Osteocyte (in vitro differentiated cells): ENCODE results near the gene TULP1. TPM values are rescaled to one million over a fixed set of nuclear protein-coding genes. Genes with fewer than 3 reads are reported as not detected.
"Not testable (repeated sequence)": the region's sequence is repeated elsewhere in the genome, so short reads cannot be mapped to it uniquely, and the experiment has no call there.

Experiments used
- DNase-seq: peaks from one replicate; pipeline ENCODE4 v3.0.0; 2021; ENCODE audit warnings: mixed read lengths; ENCODE audit not compliant: unreplicated experiment; ENCODE audit errors: extremely low spot score
- H3K27ac Mint-ChIP-seq: one replicate; pipeline ENCODE4 v1.8.0; 2021; ENCODE audit warnings: mild to moderate bottlenecking, mixed read lengths; ENCODE audit not compliant: unreplicated experiment
- H3K27me3 Mint-ChIP-seq: one replicate; pipeline ENCODE4 v1.8.0; 2021; ENCODE audit warnings: mixed read lengths; ENCODE audit not compliant: unreplicated experiment
- H3K36me3 Mint-ChIP-seq: one replicate; pipeline ENCODE4 v1.8.0; 2021; ENCODE audit warnings: mixed read lengths; ENCODE audit not compliant: unreplicated experiment
- H3K4me1 Mint-ChIP-seq: one replicate; pipeline ENCODE4 v1.8.0; 2021; ENCODE audit warnings: mixed read lengths; ENCODE audit not compliant: unreplicated experiment
- H3K4me3 Mint-ChIP-seq: one replicate; pipeline ENCODE4 v1.8.0; 2021; ENCODE audit warnings: mild to moderate bottlenecking, moderate library complexity, mixed read lengths; ENCODE audit not compliant: unreplicated experiment
- H3K9me3 Mint-ChIP-seq: one replicate; pipeline ENCODE4 v1.8.0; 2021; ENCODE audit warnings: mixed read lengths; ENCODE audit not compliant: unreplicated experiment
- total RNA-seq: library from RNA; stranded (reverse); gene quantifications from 2 replicates; pipeline ENCODE4 v1.2.1, GENCODE V29; 2021
- TF ChIP-seq, protein P1 (sequence below): fragments of 200-600 bp; sonication (generic); IDR thresholded peaks from 2 replicates; pipeline ENCODE4 v1.5.0; 2021; ENCODE audit warnings: antibody characterized with exemption, mild to moderate bottlenecking, moderate library complexity

The TULP1 gene
- total RNA-seq, 1 donor from 2014 or later = not detected

GRCh38 chr6:35518566-35519312 is 6.0 kb upstream of the TULP1 start:
- H3K4me3 Mint-ChIP-seq = no peak overlapping the region
- no peak overlapping the region for H3K27ac Mint-ChIP-seq
- H3K27me3 Mint-ChIP-seq = no peaks in the 10 kb centered on the region
- no peak for DNase-seq
- no peaks in the 10 kb centered on the region for H3K36me3 Mint-ChIP-seq
- no peaks in the 10 kb centered on the region for H3K9me3 Mint-ChIP-seq
- TF ChIP-seq, protein P1, sequence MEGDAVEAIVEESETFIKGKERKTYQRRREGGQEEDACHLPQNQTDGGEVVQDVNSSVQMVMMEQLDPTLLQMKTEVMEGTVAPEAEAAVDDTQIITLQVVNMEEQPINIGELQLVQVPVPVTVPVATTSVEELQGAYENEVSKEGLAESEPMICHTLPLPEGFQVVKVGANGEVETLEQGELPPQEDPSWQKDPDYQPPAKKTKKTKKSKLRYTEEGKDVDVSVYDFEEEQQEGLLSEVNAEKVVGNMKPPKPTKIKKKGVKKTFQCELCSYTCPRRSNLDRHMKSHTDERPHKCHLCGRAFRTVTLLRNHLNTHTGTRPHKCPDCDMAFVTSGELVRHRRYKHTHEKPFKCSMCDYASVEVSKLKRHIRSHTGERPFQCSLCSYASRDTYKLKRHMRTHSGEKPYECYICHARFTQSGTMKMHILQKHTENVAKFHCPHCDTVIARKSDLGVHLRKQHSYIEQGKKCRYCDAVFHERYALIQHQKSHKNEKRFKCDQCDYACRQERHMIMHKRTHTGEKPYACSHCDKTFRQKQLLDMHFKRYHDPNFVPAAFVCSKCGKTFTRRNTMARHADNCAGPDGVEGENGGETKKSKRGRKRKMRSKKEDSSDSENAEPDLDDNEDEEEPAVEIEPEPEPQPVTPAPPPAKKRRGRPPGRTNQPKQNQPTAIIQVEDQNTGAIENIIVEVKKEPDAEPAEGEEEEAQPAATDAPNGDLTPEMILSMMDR = no peak
- peaks cover 3% of the 10 kb centered on the region for H3K4me1 Mint-ChIP-seq

GRCh38 chr6:35517978-35518377 is 5.3 kb upstream of the TULP1 start:
- not testable (repeated sequence) for H3K36me3 Mint-ChIP-seq, H3K9me3 Mint-ChIP-seq, DNase-seq, H3K4me3 Mint-ChIP-seq, H3K27ac Mint-ChIP-seq, H3K4me1 Mint-ChIP-seq, H3K27me3 Mint-ChIP-seq

GRCh38 chr6:35516712-35517111 is 4.0 kb upstream of the TULP1 start:
- H3K9me3 Mint-ChIP-seq = no peaks in the 10 kb centered on the region
- TF ChIP-seq, protein P1 = no peak
- H3K27ac Mint-ChIP-seq = no peak overlapping the region
- H3K4me3 Mint-ChIP-seq = no peak overlapping the region
- no peaks in the 10 kb centered on the region for H3K27me3 Mint-ChIP-seq
- H3K36me3 Mint-ChIP-seq = no peaks in the 10 kb centered on the region
- no peak for DNase-seq
- H3K4me1 Mint-ChIP-seq = no peaks in the 10 kb centered on the region

DNA sequence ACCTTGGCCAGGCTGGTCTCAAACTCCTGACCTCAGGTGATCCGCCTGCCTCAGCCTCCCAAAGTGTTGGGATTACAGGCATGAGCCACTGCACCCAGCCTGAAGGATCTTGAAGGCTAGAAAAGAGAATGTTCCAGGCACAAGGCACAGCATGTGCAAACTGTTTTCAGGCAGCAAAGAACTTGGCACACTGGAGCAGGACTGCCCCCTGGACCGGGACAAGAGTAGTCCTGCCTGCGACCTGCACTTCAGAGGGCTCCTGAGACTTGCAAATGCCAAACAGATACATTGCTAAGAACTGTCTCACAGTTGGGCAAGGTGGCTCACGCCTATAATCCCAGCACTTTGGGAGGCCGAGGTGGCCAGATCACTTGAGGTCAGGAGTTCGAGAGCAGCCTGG is 3.2 kb upstream of the TULP1 start:
- H3K27ac Mint-ChIP-seq, DNase-seq, H3K4me1 Mint-ChIP-seq, H3K4me3 Mint-ChIP-seq, H3K27me3 Mint-ChIP-seq, H3K36me3 Mint-ChIP-seq, H3K9me3 Mint-ChIP-seq: not testable (repeated sequence)

- no peaks in the 10 kb centered on the region for H3K36me3 Mint-ChIP-seq
- no peak overlapping the region for H3K27ac Mint-ChIP-seq
- no peaks in the 10 kb centered on the region for H3K4me1 Mint-ChIP-seq
Measured at GRCh38 chr6:35514587-35514986, 1.9 kb upstream of the TULP1 start.

DNA sequence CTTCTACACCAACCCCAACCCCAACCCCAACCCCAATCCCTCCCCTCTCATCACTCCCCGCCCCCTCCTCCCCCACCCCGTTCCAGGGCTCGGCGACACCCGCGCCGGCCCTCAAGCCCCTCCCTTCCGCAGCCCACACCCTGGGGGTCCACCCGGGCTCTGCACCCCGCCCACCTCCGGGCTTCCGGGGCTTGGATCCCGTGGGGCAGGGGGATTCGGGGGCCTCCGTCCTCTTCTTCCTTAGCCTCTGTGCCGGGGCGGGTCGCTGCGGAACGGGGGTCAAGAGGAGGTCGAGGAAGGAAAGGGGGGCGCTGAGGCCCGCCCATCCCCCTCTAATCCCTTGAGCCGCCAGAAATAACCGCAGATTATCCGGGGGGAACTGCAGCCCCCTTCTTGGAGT is 690 bp downstream of the TULP1 start:
- TF ChIP-seq, protein P1 = no peak
- Mint-ChIP-seq H3K4me1 (no peaks in the 10 kb centered on the region), H3K27me3 (no peaks in the 10 kb centered on the region), H3K27ac (no peak overlapping the region), H3K9me3 (no peaks in the 10 kb centered on the region), H3K36me3 (no peaks in the 10 kb centered on the region), H3K4me3 (no peak overlapping the region)
- no peak for DNase-seq

More at GRCh38 chr6:35514587-35514986, 1.9 kb upstream of the TULP1 start:
- Mint-ChIP-seq H3K27me3 (no peaks in the 10 kb centered on the region), H3K4me3 (no peak overlapping the region), H3K9me3 (no peaks in the 10 kb centered on the region)
- TF ChIP-seq, protein P1 = no peak
- DNase-seq = no peak
